ENCODE data around the gene MBOAT2.

Gene MBOAT2

GRCh38 chr2:8848328-8849100 is 155.0 kb downstream of the MBOAT2 start:
- Histone ChIP-seq H3K4me3 (ENCODE audit: low read depth, low read length) (no peak overlapping the region), H3K27me3 (no peaks in the 10 kb centered on the region), H3K36me3 (no peaks in the 10 kb centered on the region), H3K9me3 (no peaks in the 10 kb centered on the region), H3K4me1 (no peaks in the 10 kb centered on the region)
- DNase-seq, result no peak
- no peak for TF ChIP-seq CTCF (IDR thresholded peaks at IDR 0.05; ENCODE audit: low read depth, low read length)

- no peaks in the 10 kb centered on the region for H3K4me1 ChIP-seq
- H3K9me3 ChIP-seq, result no peaks in the 10 kb centered on the region
- H3K27me3 ChIP-seq, result no peaks in the 10 kb centered on the region
- no peak for TF ChIP-seq CTCF (IDR thresholded peaks at IDR 0.05; ENCODE audit: low read depth, low read length)
- no peaks in the 10 kb centered on the region for H3K36me3 ChIP-seq
- H3K4me3 ChIP-seq (ENCODE audit: low read depth, low read length), result no peak overlapping the region
- DNase-seq, result no peak
These were observed 156.1 kb downstream of the MBOAT2 start for GRCh38 chr2:8847400-8847799.

- Histone ChIP-seq H3K9me3 (no peaks in the 10 kb centered on the region), H3K4me3 (ENCODE audit: low read depth, low read length) (no peak overlapping the region), H3K27me3 (no peaks in the 10 kb centered on the region), H3K4me1 (no peaks in the 10 kb centered on the region), H3K36me3 (no peaks in the 10 kb centered on the region)
- DNase-seq, result no peak
- no peak for TF ChIP-seq CTCF (IDR thresholded peaks at IDR 0.05; ENCODE audit: low read depth, low read length)
These were observed 161.6 kb downstream of the MBOAT2 start for GRCh38 chr2:8841932-8842331.

GRCh38 chr2:8840475-8841091 is 162.9 kb downstream of the MBOAT2 start:
- Histone ChIP-seq H3K9me3 (no peaks in the 10 kb centered on the region), H3K4me1 (no peaks in the 10 kb centered on the region), H3K36me3 (no peaks in the 10 kb centered on the region), H3K4me3 (ENCODE audit: low read depth, low read length) (no peak overlapping the region), H3K27me3 (no peaks in the 10 kb centered on the region)
- no peak for DNase-seq
- no peak for TF ChIP-seq CTCF (IDR thresholded peaks at IDR 0.05; ENCODE audit: low read depth, low read length)

- H3K9me3 ChIP-seq, result no peaks in the 10 kb centered on the region
- no peaks in the 10 kb centered on the region; the same call in 1 of the 2 replicates for H3K4me1 ChIP-seq
- no peaks in the 10 kb centered on the region for H3K36me3 ChIP-seq
- H3K27me3 ChIP-seq, result no peaks in the 10 kb centered on the region
- no peak for TF ChIP-seq CTCF (IDR thresholded peaks at IDR 0.05; ENCODE audit: low read depth, low read length)
- no peak overlapping the region for H3K4me3 ChIP-seq (ENCODE audit: low read depth, low read length)
- DNase-seq, result no peak
These were observed 164.1 kb downstream of the MBOAT2 start for GRCh38 chr2:8839189-8839965.
